HCT116 (cell line): Measurements from ENCODE around the gene UBE2S. TPM values are rescaled to one million over a fixed set of nuclear protein-coding genes. Genes with fewer than 3 reads are reported as not detected.
A peak's percentile ranks its signal among the peaks of the same experiment; 100 is the strongest.

Experiments
- ATAC-seq: fragments of 200-7000 bp; cut with Tn5 transposase; 2 replicates; pipeline ENCODE4 v1.9.1; 2020; ENCODE audit warnings: mild to moderate bottlenecking, moderate library complexity
- BruUV-seq: library from RNA; stranded (reverse); fragments of 400-500 nt; replicated peaks from 2 replicates; lab custom pipeline; 2021; lab: Mats Ljungman, UMichigan
- CTCF ChIA-PET: fragments of 300-600 bp; sonication (Branson Sonifier 250); formaldehyde crosslinking; loops from one replicate; lab custom pipeline; 2021; ENCODE audit warnings: antibody characterized with exemption; lab: Charles Lee
- POLR2A ChIA-PET: fragments of 300-600, 350-600 bp; sonication (Branson Sonifier 250); formaldehyde crosslinking; loops from one replicate; lab custom pipeline; 2021; ENCODE audit warnings: antibody characterized with exemption; lab: Charles Lee
- RAD21 ChIA-PET, 2 experiments: fragments of 300-600 bp; sonication (Branson Sonifier 250); formaldehyde crosslinking; loops; one replicate each; lab custom pipeline; 2023; ENCODE audit warnings: low total read pairs in 2 of 2; ENCODE audit not compliant: uncharacterized antibody in 2 of 2, unreplicated experiment in 2 of 2, low non-redundant PET in 1 of 2; lab: Charles Lee
- DNase-seq: peaks from one replicate; pipeline ENCODE4 v3.0.0-alpha.2; 2010; ENCODE audit warnings: low read depth, low spot score
- H2AFZ ChIP-seq: fragments of 200-600 bp; shearing (Covaris generic), sonication (generic); 2 replicates; pipeline ENCODE4 v1.6.1; 2017; ENCODE audit warnings: low read depth, mixed run types, mixed read lengths, antibody characterized with exemption, low read length; ENCODE audit not compliant: poor library complexity, severe bottlenecking
- H3K27ac ChIP-seq: 2 replicates; pipeline ENCODE4 v1.5.1; 2012; ENCODE audit warnings: low read depth, low read length
- H3K27me3 ChIP-seq: fragments of 200-600 bp; sonication (generic); 2 replicates; pipeline ENCODE4 v1.6.1; 2016; ENCODE audit warnings: mixed run types, low read length, mixed read lengths; ENCODE audit not compliant: insufficient read depth
- H3K36me3 ChIP-seq, 2 experiments: fragments of 200-500 bp in 1 of 2; fragments of 200-600 bp in 1 of 2; sonication (Bioruptor generic) in 1 of 2; sonication (generic) in 1 of 2; 2 replicates each; pipeline versions ENCODE4 v1.5.1 to v1.6.1; 2014 to 2016; ENCODE audit warnings: low read length in 2 of 2, inconsistent platforms in 1 of 2, mixed read lengths in 1 of 2, mixed run types in 1 of 2; ENCODE audit not compliant: insufficient read depth in 2 of 2, control insufficient read depth in 1 of 2
- H3K4me1 ChIP-seq, 2 experiments: fragments of 200-600 bp in 1 of 2; sonication (generic) in 1 of 2; 2 replicates each; pipeline versions ENCODE4 v1.5.1 to v1.6.1; 2012 to 2017; ENCODE audit warnings: low read length in 2 of 2, inconsistent platforms in 1 of 2, mild to moderate bottlenecking in 1 of 2, mixed read lengths in 1 of 2, mixed run types in 1 of 2, moderate library complexity in 1 of 2; ENCODE audit not compliant: insufficient read depth in 2 of 2, control insufficient read depth in 1 of 2
- H3K4me2 ChIP-seq: fragments of 200-600 bp; sonication (generic); 2 replicates; pipeline ENCODE4 v1.6.1; 2017; ENCODE audit warnings: mixed run types, low read length, mixed read lengths
- H3K4me3 ChIP-seq, 2 experiments: fragments of 200-600 bp in 1 of 2; sonication (generic) in 1 of 2; replicated peaks in 1 of 2; 2 replicates each; pipeline ENCODE4 v1.5.1; 2011 to 2016; ENCODE audit warnings: low read length in 2 of 2, control low read depth in 1 of 2, low read depth in 1 of 2, mild to moderate bottlenecking in 1 of 2, mixed read lengths in 1 of 2, mixed run types in 1 of 2
- H3K79me2 ChIP-seq: fragments of 200-600 bp; sonication (generic); 2 replicates; pipeline ENCODE4 v1.6.1; 2017; ENCODE audit warnings: mild to moderate bottlenecking, mixed run types, low read length, moderate library complexity, mixed read lengths; ENCODE audit not compliant: insufficient read depth
- H3K9ac ChIP-seq: fragments of 200-600 bp; sonication (generic); 2 replicates; pipeline ENCODE4 v1.6.1; 2016; ENCODE audit warnings: low read length, mixed read lengths
- H3K9me2 ChIP-seq: fragments of 200-600 bp; sonication (generic), shearing (Covaris generic); 2 replicates; pipeline ENCODE4 v1.6.1; 2017; ENCODE audit warnings: mixed run types, mild to moderate bottlenecking, moderate library complexity; ENCODE audit not compliant: insufficient read depth
- H3K9me3 ChIP-seq, 2 experiments: fragments of 200-500 bp in 1 of 2; fragments of 200-600 bp in 1 of 2; sonication (Bioruptor generic) in 1 of 2; sonication (generic) in 1 of 2; 2 replicates each; pipeline ENCODE4 v1.6.1; 2014 to 2017; ENCODE audit warnings: low read length in 2 of 2, mixed read lengths in 2 of 2, inconsistent platforms in 1 of 2, low read depth in 1 of 2, mild to moderate bottlenecking in 1 of 2, mixed run types in 1 of 2, moderate library complexity in 1 of 2; ENCODE audit not compliant: control insufficient read depth in 1 of 2, insufficient read depth in 1 of 2
- H4K20me1 ChIP-seq: fragments of 200-600 bp; sonication (generic), shearing (Covaris generic); 2 replicates; pipeline ENCODE4 v1.6.1; 2017; ENCODE audit warnings: mixed run types, mild to moderate bottlenecking, moderate library complexity; ENCODE audit not compliant: insufficient read depth
- ATF3 ChIP-seq: IDR thresholded peaks from 2 replicates; pipeline ENCODE4 v1.6.1; 2012
- EGR1 ChIP-seq: IDR thresholded peaks from 2 replicates; pipeline ENCODE4 v1.6.1; 2012; ENCODE audit warnings: low read depth
- FOSL1 ChIP-seq: IDR thresholded peaks from 2 replicates; pipeline ENCODE4 v1.6.1; 2012; ENCODE audit warnings: low read depth
- JUND ChIP-seq: IDR thresholded peaks from 2 replicates; pipeline ENCODE4 v1.6.1; 2012
- POLR2A ChIP-seq: IDR thresholded peaks from 2 replicates; pipeline ENCODE4 v1.7.0; 2011; ENCODE audit warnings: borderline replicate concordance; ENCODE audit not compliant: insufficient read depth, insufficient read length; ENCODE audit errors: extremely low read depth
- POLR2AphosphoS5 ChIP-seq: IDR thresholded peaks from 2 replicates; pipeline ENCODE4 v1.6.1; 2011; ENCODE audit warnings: mild to moderate bottlenecking, low read depth, low read length, moderate library complexity
- RAD21 ChIP-seq: IDR thresholded peaks from 2 replicates; pipeline ENCODE4 v1.6.1; 2012; ENCODE audit warnings: low read depth, mild to moderate bottlenecking
- SP1 ChIP-seq: IDR thresholded peaks from 2 replicates; pipeline ENCODE4 v1.6.1; 2012; ENCODE audit warnings: low read depth
- SRF ChIP-seq: IDR thresholded peaks from 2 replicates; pipeline ENCODE4 v1.6.1; 2012; ENCODE audit warnings: low read depth
- YY1 ChIP-seq: IDR thresholded peaks from 2 replicates; pipeline ENCODE4 v1.6.1; 2011; ENCODE audit warnings: low read length, low read depth, moderate library complexity, mild to moderate bottlenecking; ENCODE audit not compliant: insufficient replicate concordance; ENCODE audit errors: extremely low read depth
- ZBTB33 ChIP-seq: IDR thresholded peaks from 2 replicates; pipeline ENCODE4 v1.6.1; 2011; ENCODE audit warnings: mild to moderate bottlenecking, low read length, moderate library complexity; ENCODE audit not compliant: insufficient replicate concordance; ENCODE audit errors: extremely low read depth
- ZFX ChIP-seq: fragments of 450-650 bp; IDR thresholded peaks from 2 replicates; pipeline ENCODE4 v1.6.1; 2017
- intact Hi-C: fragments of 100-400 bp; cut with micrococcal nuclease; formaldehyde crosslinking; loops from 2 replicates; pipeline ENCODE4 v1.10.0; 2022
- total RNA-seq: library from RNA; stranded (reverse); gene quantifications from one replicate; pipeline ENCODE4 v1.2.1, GENCODE V29; 2021; ENCODE audit not compliant: unreplicated experiment

The UBE2S gene
- total RNA-seq, 1 experiment from 2014 or later = 515 TPM

GRCh38 chr19:55373993-55374757 is 33.4 kb downstream of the UBE2S start:
- TF ChIP-seq ATF3 (no peak), YY1 (no peak), FOSL1 (no peak), POLR2AphosphoS5 (no peak), POLR2A (no peak), ZFX (no peak), SRF (no peak), SP1 (no peak), EGR1 (no peak), JUND (no peak), ZBTB33 (no peak), RAD21 (no peak)
- Histone ChIP-seq H3K27ac (no peak overlapping the region; the same call in 1 of the 2 replicates), H3K9me2 (no peaks in the 10 kb centered on the region), H3K79me2 (no peaks in the 10 kb centered on the region), H3K4me3 (no peak overlapping the region), H3K27me3 (no peaks in the 10 kb centered on the region), H3K4me2 (peak overlapping the region; percentile 46), H4K20me1 (no peaks in the 10 kb centered on the region), H3K9ac (no peak overlapping the region), H3K4me1 (peaks cover 22 to 53% of the 10 kb centered on the region in 2 experiments; a peak in 3 of 4 replicates), H3K9me3 (no peaks in the 10 kb centered on the region), H3K36me3 (no peaks in the 10 kb centered on the region), H2AFZ (no peak overlapping the region)
- ChIA-PET RAD21 (no interaction called here), POLR2A (no interaction called here), CTCF (no interaction called here)
- no TSS peak for BruUV-seq
- ATAC-seq (peak; percentile 3; the same call in 1 of the 2 replicates), DNase-seq (no peak)
- intact Hi-C loops = no loop called here
